Measurements from ENCODE around the gene ZFYVE28. TPM values are rescaled to one million over a fixed set of nuclear protein-coding genes. Genes with fewer than 3 reads are reported as not detected.

The ZFYVE28 gene
- total RNA-seq, 1 experiment from 2014 or later, result 19.2 TPM

GRCh38 chr4:2394528-2394927, 23.9 kb downstream of the ZFYVE28 start:
- H3K9me3 ChIP-seq (ENCODE audit: control insufficient read depth in 1 of 2, insufficient read depth in 1 of 2, low read depth in 1 of 2, low read length in 2 of 2), result no peaks in the 10 kb centered on the region
- no peak overlapping the region for H3K4me3 ChIP-seq (replicated peaks in 1 of 2; ENCODE audit: low read depth in 1 of 2, low read length in 2 of 2)
- intact Hi-C loops (cut with micrococcal nuclease), result no loop called here
- no peaks in the 10 kb centered on the region for H4K20me1 ChIP-seq (ENCODE audit: insufficient read depth)
- 0 out of 2 replicates have a peak, but pooled peaks cover 4% of the 10 kb centered on the region for H3K79me2 ChIP-seq (ENCODE audit: insufficient read depth, low read length)
- H3K9ac ChIP-seq (ENCODE audit: low read length), result no peak overlapping the region
- no peaks in the 10 kb centered on the region for H3K36me3 ChIP-seq (ENCODE audit: control insufficient read depth in 1 of 2, insufficient read depth in 2 of 2, low read length in 2 of 2)
- BruUV-seq (replicated peaks), result no TSS peak
- TF ChIP-seq ZFX (IDR thresholded peaks at IDR 0.05), result no peak
- TF ChIP-seq RAD21 (IDR thresholded peaks at IDR 0.05; ENCODE audit: low read depth), result no peak
- TF ChIP-seq EZH2phosphoT487 (IDR thresholded peaks at IDR 0.05; ENCODE audit: borderline replicate concordance), result no peak
- no peak for TF ChIP-seq TCF7L2 (IDR thresholded peaks at IDR 0.05; ENCODE audit: borderline replicate concordance, extremely low read depth, insufficient read depth, insufficient read length)
- no peak for TF ChIP-seq SP1 (IDR thresholded peaks at IDR 0.05; ENCODE audit: low read depth)
- no peak for TF ChIP-seq JUND (IDR thresholded peaks at IDR 0.05)
- no peak for TF ChIP-seq CEBPB (IDR thresholded peaks at IDR 0.05; ENCODE audit: low read depth)
- no peak overlapping the region for H2AFZ ChIP-seq (ENCODE audit: low read depth, low read length, poor library complexity, severe bottlenecking)
- no peak overlapping the region for H3K4me2 ChIP-seq (ENCODE audit: low read length)
- H3K4me1 ChIP-seq (ENCODE audit: control insufficient read depth in 1 of 2, insufficient read depth in 2 of 2, low read length in 2 of 2), result no peaks in the 10 kb centered on the region
- no peak for ATAC-seq
- ChIA-PET CTCF (no interaction called here), RAD21 (ENCODE audit: low non-redundant PET in 1 of 2, low total read pairs in 2 of 2, uncharacterized antibody in 2 of 2, unreplicated experiment in 2 of 2) (no interaction called here), POLR2A (no interaction called here)
- H3K27ac ChIP-seq (ENCODE audit: low read depth, low read length), result no peak overlapping the region
- no peak for DNase-seq (ENCODE audit: low read depth, low spot score)
- no peaks in the 10 kb centered on the region for H3K9me2 ChIP-seq (ENCODE audit: insufficient read depth)
- no peaks in the 10 kb centered on the region for H3K27me3 ChIP-seq (ENCODE audit: insufficient read depth, low read length)

GRCh38 chr4:2393353-2394270, 24.8 kb downstream of the ZFYVE28 start:
- no peaks in the 10 kb centered on the region for H3K9me2 ChIP-seq (ENCODE audit: insufficient read depth)
- RAD21 ChIA-PET (ENCODE audit: low non-redundant PET in 1 of 2, low total read pairs in 2 of 2, uncharacterized antibody in 2 of 2, unreplicated experiment in 2 of 2), result no interaction called here
- no peak overlapping the region for H2AFZ ChIP-seq (ENCODE audit: low read depth, low read length, poor library complexity, severe bottlenecking)
- H3K4me3 ChIP-seq (replicated peaks in 1 of 2; ENCODE audit: low read depth in 1 of 2, low read length in 2 of 2), result no peak overlapping the region
- no peak for TF ChIP-seq YY1 (IDR thresholded peaks at IDR 0.05; ENCODE audit: extremely low read depth, insufficient replicate concordance, low read depth, low read length)
- TF ChIP-seq, protein P1, sequence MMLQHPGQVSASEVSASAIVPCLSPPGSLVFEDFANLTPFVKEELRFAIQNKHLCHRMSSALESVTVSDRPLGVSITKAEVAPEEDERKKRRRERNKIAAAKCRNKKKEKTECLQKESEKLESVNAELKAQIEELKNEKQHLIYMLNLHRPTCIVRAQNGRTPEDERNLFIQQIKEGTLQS (IDR thresholded peaks at IDR 0.05), result no peak
- TF ChIP-seq ZNF274 (IDR thresholded peaks at IDR 0.05; ENCODE audit: low read depth, low read length), result no peak
- no peak for TF ChIP-seq EGR1 (IDR thresholded peaks at IDR 0.05; ENCODE audit: low read depth)
- no peak for TF ChIP-seq SIN3A (IDR thresholded peaks at IDR 0.05; ENCODE audit: low read depth)
- no peak for TF ChIP-seq RAD21 (IDR thresholded peaks at IDR 0.05; ENCODE audit: low read depth)
- intact Hi-C loops (cut with micrococcal nuclease), result no loop called here
- no peaks in the 10 kb centered on the region for H3K4me1 ChIP-seq (ENCODE audit: control insufficient read depth in 1 of 2, insufficient read depth in 2 of 2, low read length in 2 of 2)
- H3K79me2 ChIP-seq (ENCODE audit: insufficient read depth, low read length), result 0 out of 2 replicates have a peak, but pooled peaks cover 4% of the 10 kb centered on the region
- no peak overlapping the region for H3K9ac ChIP-seq (ENCODE audit: low read length)
- no peak for DNase-seq (ENCODE audit: low read depth, low spot score)
- BruUV-seq (replicated peaks), result no TSS peak
- ATAC-seq, result no peak
- no peaks in the 10 kb centered on the region for H3K9me3 ChIP-seq (ENCODE audit: control insufficient read depth in 1 of 2, insufficient read depth in 1 of 2, low read depth in 1 of 2, low read length in 2 of 2)
- H4K20me1 ChIP-seq (ENCODE audit: insufficient read depth), result no peaks in the 10 kb centered on the region
- H3K4me2 ChIP-seq (ENCODE audit: low read length), result no peak overlapping the region
- H3K36me3 ChIP-seq (ENCODE audit: control insufficient read depth in 1 of 2, insufficient read depth in 2 of 2, low read length in 2 of 2), result no peaks in the 10 kb centered on the region
- POLR2A ChIA-PET, result no interaction called here
- no peak overlapping the region for H3K27ac ChIP-seq (ENCODE audit: low read depth, low read length)
- CTCF ChIA-PET, result no interaction called here
- no peaks in the 10 kb centered on the region for H3K27me3 ChIP-seq (ENCODE audit: insufficient read depth, low read length)

All from HCT116 (cell line).